NCI-H526 (cell line): ENCODE results near the gene FXYD5.
A peak's percentile ranks its signal among the peaks of the same experiment; 100 is the strongest.

ENCODE experiments used
- DNase-seq, 2 experiments: peaks; one replicate each; lab custom pipeline; 2025; lab: John Stamatoyannopoulos, UW

The FXYD5 gene

GRCh38 chr19:35154525-35155406 lies at the start of gene FXYD5:
TSS of gene FXYD5 (plus strand) at chr19:35154735. CDS start at chr19:35155551, 816 bp downstream.
- peak; percentile 30 to 63 for DNase-seq

GRCh38 chr19:35105047-35105410 lies 49.5 kb upstream of the FXYD5 start:
- no peak for DNase-seq

- no peak for DNase-seq
Measured at GRCh38 chr19:35105411-35106290, 48.9 kb upstream of the FXYD5 start.

- DNase-seq, result no peak
Measured at GRCh38 chr19:35106291-35106583, 48.3 kb upstream of the FXYD5 start.

- no peak for DNase-seq
Measured at GRCh38 chr19:35106898-35107541, 47.5 kb upstream of the FXYD5 start.

GRCh38 chr19:35107545-35107944 lies 47.0 kb upstream of the FXYD5 start:
- no peak for DNase-seq

GRCh38 chr19:35108730-35109129 lies 45.8 kb upstream of the FXYD5 start:
- DNase-seq, result no peak

- DNase-seq, result peak in 1 of 2 experiments; percentile 28
Measured at GRCh38 chr19:35109395-35110112, 45.0 kb upstream of the FXYD5 start.

GRCh38 chr19:35110974-35111373 lies 43.6 kb upstream of the FXYD5 start:
- no peak for DNase-seq

GRCh38 chr19:35112995-35113688 lies 41.4 kb upstream of the FXYD5 start:
- no peak for DNase-seq

GRCh38 chr19:35114353-35115176 lies 40.0 kb upstream of the FXYD5 start:
- peak; percentile 68 to 89 for DNase-seq

- DNase-seq, result no peak
Measured at GRCh38 chr19:35115177-35115951, 39.2 kb upstream of the FXYD5 start, which contains the start of gene FXYD3. TSS of gene FXYD3 (plus strand) at chr19:35115823. CDS start at chr19:35119377, 3,554 bp downstream.

GRCh38 chr19:35116072-35116801 lies 38.3 kb upstream of the FXYD5 start:
- DNase-seq, result peak; percentile 69 to 93

- no peak for DNase-seq
Measured at GRCh38 chr19:35117116-35117515, 37.4 kb upstream of the FXYD5 start.

GRCh38 chr19:35117799-35118198 lies 36.7 kb upstream of the FXYD5 start:
- DNase-seq, result no peak

GRCh38 chr19:35118268-35119020 lies 36.1 kb upstream of the FXYD5 start:
- DNase-seq, result no peak

- DNase-seq, result no peak
Measured at GRCh38 chr19:35119091-35119490, 35.4 kb upstream of the FXYD5 start.

- no peak for DNase-seq
Measured at GRCh38 chr19:35119578-35120155, 34.9 kb upstream of the FXYD5 start.
